H1 (cell line): Measurements from ENCODE around the gene RSPH6A. TPM values are rescaled to one million over a fixed set of nuclear protein-coding genes. Genes with fewer than 3 reads are reported as not detected.

Source experiments
- BRCA1 ChIP-seq: IDR thresholded peaks from 2 replicates; pipeline ENCODE4 v1.6.1; 2012; ENCODE audit warnings: low read depth, low read length, improper control_type of control experiment
- CBX8 ChIP-seq: fragments of 300-800, 300-1000 bp; sonication (generic); IDR thresholded peaks from 2 replicates; pipeline ENCODE4 v1.7.1; 2016; ENCODE audit warnings: low read depth, low read length, borderline replicate concordance
- RXRA ChIP-seq: IDR thresholded peaks from 2 replicates; pipeline ENCODE4 v1.6.1; 2011; ENCODE audit warnings: low read depth, mild to moderate bottlenecking, low read length, moderate library complexity; ENCODE audit not compliant: insufficient read depth
- SRF ChIP-seq: IDR thresholded peaks from 2 replicates; pipeline ENCODE4 v1.6.1; 2011; ENCODE audit warnings: mild to moderate bottlenecking, low read depth, low read length, moderate library complexity
- SUZ12 ChIP-seq: fragments of 200-600 bp; sonication (generic); IDR thresholded peaks from 2 replicates; pipeline ENCODE4 v1.6.1; 2012; ENCODE audit warnings: mild to moderate bottlenecking, inconsistent platforms, low read length, moderate library complexity, mixed read lengths
- TAF1 ChIP-seq: IDR thresholded peaks from 2 replicates; pipeline ENCODE4 v1.6.1; 2011; ENCODE audit warnings: mild to moderate bottlenecking, low read depth, low read length
- TCF12 ChIP-seq: IDR thresholded peaks from 2 replicates; pipeline ENCODE4 v1.6.1; 2011; ENCODE audit warnings: low read depth, mild to moderate bottlenecking, low read length
- polyA plus RNA-seq, 7 experiments: library from polyadenylated mRNA; depleted of rRNA in 3 of 7; stranded (reverse) in 5 of 7; unstranded in 2 of 7; fragments of >200 nt in 5 of 7; fragments of 200-250 nt in 2 of 7; gene quantifications; 1 replicate in 5 of 7; 2 replicates in 1 of 7; 4 replicates in 1 of 7; pipeline versions ENCODE4 v1.2.1 to v1.2.3, GENCODE V29; 2011 to 2013; ENCODE audit warnings: missing spikeins in 2 of 7, mixed read lengths in 2 of 7
- total RNA-seq: library from RNA; stranded (reverse); fragmentation: NEBNext Ultra II Directional; extraction: Animal tissue kit (Norgen Biotek cat#: 25700); gene quantifications from 2 replicates; pipeline ENCODE4 v1.2.1, GENCODE V29; 2021
- TF ChIP-seq, protein P1 (sequence below): IDR thresholded peaks from 2 replicates; pipeline ENCODE4 v1.6.1; 2011; ENCODE audit warnings: low read depth, mild to moderate bottlenecking, low read length; ENCODE audit not compliant: insufficient read depth

Gene RSPH6A
- total and polyA plus RNA-seq, 2 of the 8 experiments (the other 6 are each of a cell fraction or from before 2014, with no cell fraction given): 0.05 to 0.19 TPM

DNA sequence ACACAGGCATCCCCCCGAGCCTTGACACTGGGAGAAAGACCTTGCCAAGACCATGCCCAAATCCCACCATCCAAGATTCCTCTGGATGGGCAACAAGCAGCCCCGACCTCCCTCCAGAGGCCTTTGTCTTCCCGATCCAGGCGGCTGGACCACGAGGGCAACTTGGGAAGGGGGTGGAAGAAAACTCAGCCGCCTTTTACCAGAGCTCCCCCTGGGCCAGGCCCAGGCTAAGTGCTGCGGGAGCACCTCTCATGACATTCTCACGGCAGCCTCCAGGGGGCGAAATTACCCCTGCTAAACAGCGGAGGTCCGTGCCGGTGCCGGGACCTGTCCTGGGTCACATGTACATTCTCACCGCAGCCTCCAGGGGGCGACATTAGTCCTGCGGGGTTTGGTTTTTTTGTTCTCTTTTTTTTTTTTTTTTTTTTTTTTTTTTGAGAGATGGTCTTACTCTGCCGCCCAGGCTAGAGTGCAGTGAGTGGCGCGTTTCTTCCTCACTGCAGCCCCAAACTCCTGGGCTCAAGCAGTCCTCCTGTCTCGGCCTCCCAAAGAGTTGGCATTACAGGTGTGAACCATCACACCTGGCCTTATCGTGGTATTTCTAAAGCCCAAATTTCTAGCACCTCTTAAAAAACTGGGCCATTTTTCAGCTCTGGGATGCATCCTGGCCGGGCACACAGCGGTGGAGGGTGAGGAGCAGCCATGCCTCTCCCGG, 2.1 kb upstream of the RSPH6A start (continued):
- TF ChIP-seq RXRA: 0 out of 2 replicates have a peak, but pooled peaks have one; percentile 35
- no peak for TF ChIP-seq CBX8
- no peak for TF ChIP-seq SUZ12
- TF ChIP-seq SRF: peak; percentile 12; the same call in 1 of the 2 replicates
- 0 out of 2 replicates have a peak, but pooled peaks have one; percentile 27 for TF ChIP-seq TCF12
- peak; percentile 61 for TF ChIP-seq TAF1
- 0 out of 2 replicates have a peak, but pooled peaks have one; percentile 4 for TF ChIP-seq BRCA1
- TF ChIP-seq, protein P1, sequence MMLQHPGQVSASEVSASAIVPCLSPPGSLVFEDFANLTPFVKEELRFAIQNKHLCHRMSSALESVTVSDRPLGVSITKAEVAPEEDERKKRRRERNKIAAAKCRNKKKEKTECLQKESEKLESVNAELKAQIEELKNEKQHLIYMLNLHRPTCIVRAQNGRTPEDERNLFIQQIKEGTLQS: peak; percentile 85
